Uterus (tissue), 4 donors: Measurements from ENCODE around the gene SLC22A23. TPM values are rescaled to one million over a fixed set of nuclear protein-coding genes. Genes with fewer than 3 reads are reported as not detected.

ENCODE experiments used
- DNase-seq, 2 donors: peaks; one replicate each; pipeline ENCODE4 v3.0.0-alpha.2; 2019 to 2020
- H3K27ac ChIP-seq, 2 donors: fragments of 200-600 bp; sonication (generic); 1 replicate in 1 of 2; 2 replicates in 1 of 2; pipeline ENCODE4 v1.5.1; 2016 to 2018
- H3K27me3 ChIP-seq, 2 donors: fragments of 200-600 bp; sonication (generic); one replicate each; pipeline ENCODE4 v1.5.1; 2018 to 2019; ENCODE audit warnings: control low read depth in 1 of 2
- H3K36me3 ChIP-seq, 2 donors: fragments of 200-600 bp; sonication (generic); one replicate each; pipeline ENCODE4 v1.5.1; 2019; ENCODE audit warnings: control low read depth in 1 of 2
- H3K4me1 ChIP-seq, 2 donors: fragments of 200-600 bp; sonication (generic); one replicate each; pipeline ENCODE4 v1.5.1; 2018 to 2019; ENCODE audit warnings: control low read depth in 1 of 2
- H3K4me3 ChIP-seq, 2 donors: fragments of 200-600 bp; sonication (generic); 1 replicate in 1 of 2; 2 replicates in 1 of 2; pipeline ENCODE4 v1.5.1; 2018 to 2019; ENCODE audit warnings: mild to moderate bottlenecking in 1 of 2
- H3K9me3 ChIP-seq, 2 donors: fragments of 200-600 bp; sonication (generic); one replicate each; pipeline ENCODE4 v1.5.1; 2019; ENCODE audit warnings: control low read depth in 1 of 2
- POLR2A ChIP-seq, 2 donors: fragments of 450-650 bp; IDR thresholded peaks; one replicate each; pipeline ENCODE4 v1.6.1; 2016; ENCODE audit warnings: antibody characterized with exemption in 2 of 2, mild to moderate bottlenecking in 1 of 2, moderate library complexity in 1 of 2
- intact Hi-C: fragments of 100-400 bp; cut with DNase I; formaldehyde crosslinking; loops from one replicate; pipeline ENCODE4 v1.15.1; 2023; ENCODE audit warnings: low total_unique reads
- total RNA-seq, 4 donors: library from RNA; depleted of rRNA in 3 of 4; stranded (reverse); fragments of >200 nt in 3 of 4; gene quantifications; one replicate each; pipeline versions ENCODE4 v1.1.0 to v1.2.4, GENCODE V29; 2014 to 2023
- TF ChIP-seq, protein P1 (sequence below), 4 experiments: fragments of 200-600 bp in 2 of 4; fragments of 450-650 bp in 2 of 4; sonication (generic) in 2 of 4; IDR thresholded peaks; one replicate each; pipeline ENCODE4 v1.5.1; 2016 to 2019; ENCODE audit warnings: antibody characterized with exemption in 4 of 4, mild to moderate bottlenecking in 2 of 4, moderate library complexity in 1 of 4
- donor health status: DM: yes; HTN: yes; CAD: no.

SLC22A23 gene
- total RNA-seq, 4 donors from 2014 or later: 5.4 to 27.6 (median 9.7) TPM

DNA sequence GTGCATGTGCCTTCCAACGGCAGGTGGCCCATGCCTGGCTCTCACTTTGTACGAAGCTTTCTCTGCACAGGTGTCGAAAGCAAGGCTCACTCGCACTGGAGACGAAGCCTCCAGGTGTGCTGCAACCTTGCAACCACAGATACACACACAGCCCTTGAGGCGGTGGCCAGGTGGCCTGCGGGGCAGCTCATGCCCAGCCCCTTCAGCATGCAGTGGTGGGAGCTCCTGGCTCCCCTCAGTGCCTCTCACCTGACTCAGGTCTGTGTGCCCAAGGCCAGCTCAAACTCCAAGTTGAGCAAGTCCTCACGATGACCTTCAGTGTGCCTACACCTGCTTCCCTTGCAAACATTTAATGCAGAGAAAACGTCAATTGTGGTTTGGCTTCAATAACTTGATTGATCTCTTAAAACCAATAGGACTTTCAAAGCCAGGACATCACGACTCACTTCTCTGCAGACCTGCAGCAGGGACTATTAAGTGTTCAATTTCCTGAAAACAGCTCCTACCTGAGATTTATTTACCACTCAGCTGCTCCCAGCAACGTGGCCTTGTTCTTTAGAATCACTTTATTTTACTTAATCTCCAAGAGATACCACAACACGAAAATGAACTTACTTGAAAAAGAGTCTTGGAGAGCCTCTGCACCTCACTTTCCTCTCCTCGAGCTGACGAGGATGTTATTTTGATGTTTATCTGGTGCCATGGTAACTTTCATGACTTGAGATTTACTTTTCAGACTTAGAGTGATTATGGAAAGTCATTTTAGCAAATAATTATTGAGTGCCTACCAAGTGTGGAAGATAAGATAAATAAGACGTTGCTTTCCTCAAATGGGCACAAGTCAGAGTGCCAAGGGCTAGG, 86.3 kb downstream of the SLC22A23 start:
- intact Hi-C loops: no loop called here
- Histone ChIP-seq H3K4me1 (no peaks in the 10 kb centered on the region), H3K27me3 (no peaks in the 10 kb centered on the region), H3K27ac (no peak overlapping the region), H3K36me3 (no peaks in the 10 kb centered on the region), H3K4me3 (no peak overlapping the region), H3K9me3 (no peaks in the 10 kb centered on the region)
- TF ChIP-seq, protein P1, sequence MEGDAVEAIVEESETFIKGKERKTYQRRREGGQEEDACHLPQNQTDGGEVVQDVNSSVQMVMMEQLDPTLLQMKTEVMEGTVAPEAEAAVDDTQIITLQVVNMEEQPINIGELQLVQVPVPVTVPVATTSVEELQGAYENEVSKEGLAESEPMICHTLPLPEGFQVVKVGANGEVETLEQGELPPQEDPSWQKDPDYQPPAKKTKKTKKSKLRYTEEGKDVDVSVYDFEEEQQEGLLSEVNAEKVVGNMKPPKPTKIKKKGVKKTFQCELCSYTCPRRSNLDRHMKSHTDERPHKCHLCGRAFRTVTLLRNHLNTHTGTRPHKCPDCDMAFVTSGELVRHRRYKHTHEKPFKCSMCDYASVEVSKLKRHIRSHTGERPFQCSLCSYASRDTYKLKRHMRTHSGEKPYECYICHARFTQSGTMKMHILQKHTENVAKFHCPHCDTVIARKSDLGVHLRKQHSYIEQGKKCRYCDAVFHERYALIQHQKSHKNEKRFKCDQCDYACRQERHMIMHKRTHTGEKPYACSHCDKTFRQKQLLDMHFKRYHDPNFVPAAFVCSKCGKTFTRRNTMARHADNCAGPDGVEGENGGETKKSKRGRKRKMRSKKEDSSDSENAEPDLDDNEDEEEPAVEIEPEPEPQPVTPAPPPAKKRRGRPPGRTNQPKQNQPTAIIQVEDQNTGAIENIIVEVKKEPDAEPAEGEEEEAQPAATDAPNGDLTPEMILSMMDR (IDR thresholded peaks at IDR 0.05): no peak
- TF ChIP-seq POLR2A (IDR thresholded peaks at IDR 0.05): no peak
- no peak for DNase-seq

DNA sequence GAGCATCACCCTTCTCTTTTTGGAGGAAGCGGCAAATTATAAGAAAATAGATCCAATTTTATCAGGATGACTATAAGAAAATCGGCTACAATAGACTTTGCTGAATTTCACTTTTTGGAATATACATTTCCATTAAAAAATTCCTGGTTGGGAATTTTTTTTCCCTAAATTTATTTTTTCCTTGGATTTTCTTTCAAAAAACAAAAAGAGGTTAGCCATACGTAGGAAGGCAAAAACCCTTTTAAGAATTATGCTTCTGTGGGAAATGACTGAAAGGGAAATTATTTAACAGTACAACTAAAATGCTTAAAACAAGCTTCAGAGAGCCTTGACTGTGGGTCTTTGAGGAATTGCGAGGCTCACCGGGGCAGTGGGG, 86.9 kb downstream of the SLC22A23 start:
- TF ChIP-seq POLR2A (IDR thresholded peaks at IDR 0.05): no peak
- TF ChIP-seq, protein P1 (IDR thresholded peaks at IDR 0.05): no peak

DNA sequence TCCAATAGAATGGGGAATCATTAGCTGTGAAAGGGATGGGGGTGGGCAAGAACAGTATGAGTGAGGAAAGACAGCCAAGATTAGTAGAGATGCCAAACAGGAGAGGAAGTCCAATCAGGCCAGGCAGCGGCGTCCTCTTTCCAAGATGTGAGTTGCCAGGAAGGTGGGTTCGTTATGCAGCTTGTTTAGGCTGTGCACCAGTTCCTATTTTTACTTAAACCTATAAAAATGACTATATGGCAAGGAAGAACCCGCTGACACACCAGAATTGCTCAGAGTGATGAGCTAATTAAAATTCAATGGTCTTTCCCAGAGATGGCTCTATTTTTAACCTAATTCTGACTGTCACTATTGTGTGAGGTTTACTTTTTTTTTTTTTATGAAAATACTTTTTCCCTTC, 88.2 kb downstream of the SLC22A23 start:
- intact Hi-C loops: no loop called here
- no peak for TF ChIP-seq POLR2A (IDR thresholded peaks at IDR 0.05)
- TF ChIP-seq, protein P1 (IDR thresholded peaks at IDR 0.05): no peak
- no peak overlapping the region for H3K27ac ChIP-seq
- no peak overlapping the region for H3K4me3 ChIP-seq
- no peaks in the 10 kb centered on the region for H3K36me3 ChIP-seq
- DNase-seq: no peak
- no peaks in the 10 kb centered on the region for H3K4me1 ChIP-seq
- H3K27me3 ChIP-seq: no peaks in the 10 kb centered on the region
- no peaks in the 10 kb centered on the region for H3K9me3 ChIP-seq

More for the DNA sequence above, 86.9 kb downstream of the SLC22A23 start:
- Histone ChIP-seq H3K9me3 (no peaks in the 10 kb centered on the region), H3K36me3 (no peaks in the 10 kb centered on the region), H3K4me3 (no peak overlapping the region), H3K27ac (no peak overlapping the region), H3K4me1 (no peaks in the 10 kb centered on the region), H3K27me3 (no peaks in the 10 kb centered on the region)
- DNase-seq: no peak
- intact Hi-C loops: no loop called here

DNA sequence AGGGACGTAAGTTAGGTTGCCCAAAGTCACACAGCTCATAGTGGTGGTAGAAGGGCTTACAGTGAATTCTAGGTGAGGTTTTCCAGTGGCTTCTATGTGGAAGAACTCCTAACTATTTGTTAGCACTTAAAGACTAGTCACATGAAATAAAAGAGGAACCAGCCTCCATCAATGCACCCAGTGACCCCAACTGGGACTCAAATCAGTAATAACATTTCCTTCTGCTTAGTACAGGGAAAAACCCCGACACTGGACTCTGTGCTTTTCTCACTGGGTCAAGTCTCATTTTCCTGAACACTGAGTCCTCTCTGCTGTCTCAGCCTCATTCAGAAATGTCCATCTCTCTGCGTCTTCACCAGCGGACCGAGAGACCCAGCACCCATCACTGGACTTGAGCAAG, 89.2 kb downstream of the SLC22A23 start:
- Histone ChIP-seq H3K27me3 (no peaks in the 10 kb centered on the region), H3K4me3 (no peak overlapping the region), H3K4me1 (no peaks in the 10 kb centered on the region), H3K36me3 (no peaks in the 10 kb centered on the region), H3K27ac (no peak overlapping the region), H3K9me3 (no peaks in the 10 kb centered on the region)
- DNase-seq: no peak
- intact Hi-C loops: no loop called here
- TF ChIP-seq POLR2A (IDR thresholded peaks at IDR 0.05): no peak
- TF ChIP-seq, protein P1 (IDR thresholded peaks at IDR 0.05): no peak

DNA sequence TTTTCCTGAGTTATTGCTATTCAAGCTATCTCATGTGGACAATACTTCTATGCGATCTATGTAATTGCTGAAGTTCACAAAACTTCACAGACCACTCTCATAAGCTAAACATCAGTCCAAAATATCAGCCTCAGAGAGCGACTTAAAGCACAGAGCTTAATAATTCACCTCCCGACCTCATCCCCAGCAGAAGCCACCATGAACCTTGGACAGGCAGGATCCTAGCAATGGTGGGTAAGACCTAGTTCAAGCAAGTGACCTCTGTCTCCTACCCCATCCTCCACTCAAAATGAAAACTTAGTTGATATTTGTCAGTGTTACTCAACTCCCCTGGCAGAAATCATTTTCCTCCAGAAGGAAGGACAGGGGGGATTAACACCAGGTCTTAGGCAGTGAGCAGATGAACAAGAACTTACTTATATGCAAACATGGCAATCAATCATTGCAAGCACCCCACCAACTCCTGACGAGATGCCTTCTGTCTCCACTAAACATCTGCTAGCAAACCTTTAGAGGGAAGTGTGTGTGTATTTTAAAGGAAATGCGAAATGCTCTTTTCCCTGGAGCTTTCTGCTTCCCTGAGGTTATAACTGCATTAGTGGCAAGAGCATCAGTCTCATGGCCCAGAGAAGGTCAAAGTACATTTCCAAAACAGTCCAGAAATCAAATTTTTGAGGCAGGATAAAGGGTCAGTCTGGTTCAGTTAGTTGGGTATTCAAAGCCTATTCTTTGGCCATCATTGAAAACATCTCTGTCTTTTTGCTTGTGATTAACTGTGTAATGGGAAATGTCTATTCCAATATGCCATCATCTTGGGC, 90.0 kb downstream of the SLC22A23 start:
- DNase-seq: no peak
- Histone ChIP-seq H3K4me3 (no peak overlapping the region), H3K36me3 (no peaks in the 10 kb centered on the region), H3K27me3 (no peaks in the 10 kb centered on the region), H3K4me1 (no peaks in the 10 kb centered on the region), H3K9me3 (no peaks in the 10 kb centered on the region), H3K27ac (no peak overlapping the region)
- no peak for TF ChIP-seq POLR2A (IDR thresholded peaks at IDR 0.05)
- TF ChIP-seq, protein P1 (IDR thresholded peaks at IDR 0.05): no peak
- intact Hi-C loops: no loop called here
